NCI-H2171 (cell line): ENCODE results near the gene PTPN14.

Experiments used
- DNase-seq: peaks from one replicate; lab custom pipeline; 2025; lab: John Stamatoyannopoulos, UW

The PTPN14 gene

GRCh38 chr1:214568328-214568727, 16.9 kb upstream of the PTPN14 start:
- DNase-seq = no peak

- DNase-seq = no peak
Measured at GRCh38 chr1:214567481-214567980, 16.1 kb upstream of the PTPN14 start.

GRCh38 chr1:214566158-214567104, 15.0 kb upstream of the PTPN14 start:
- no peak for DNase-seq

- DNase-seq = peak; percentile 11
Measured at GRCh38 chr1:214565310-214565709, 13.9 kb upstream of the PTPN14 start.

- DNase-seq = no peak
Measured at GRCh38 chr1:214563881-214564280, 12.5 kb upstream of the PTPN14 start.

- DNase-seq = no peak
Measured at GRCh38 chr1:214557952-214558735, 6.7 kb upstream of the PTPN14 start.

- DNase-seq = no peak
Measured at GRCh38 chr1:214553142-214553710, 1.8 kb upstream of the PTPN14 start.

- DNase-seq = no peak
Measured at GRCh38 chr1:214552174-214552608, 789 bp upstream of the PTPN14 start.

- DNase-seq = peak; percentile 30
Measured at GRCh38 chr1:214550857-214551435, 456 bp downstream of the PTPN14 start.

- no peak for DNase-seq
Measured at GRCh38 chr1:214550013-214550856, 1.2 kb downstream of the PTPN14 start.

- DNase-seq = no peak
Measured at GRCh38 chr1:214549604-214550003, 1.8 kb downstream of the PTPN14 start.

- DNase-seq = no peak
Measured at GRCh38 chr1:214548988-214549387, 2.4 kb downstream of the PTPN14 start.

- DNase-seq = no peak
Measured at GRCh38 chr1:214548271-214548670, 3.1 kb downstream of the PTPN14 start.

GRCh38 chr1:214547747-214548146, 3.7 kb downstream of the PTPN14 start:
- DNase-seq = no peak

GRCh38 chr1:214546886-214547641, 4.3 kb downstream of the PTPN14 start:
- DNase-seq = no peak

GRCh38 chr1:214546084-214546483, 5.3 kb downstream of the PTPN14 start:
- DNase-seq = no peak

- DNase-seq = no peak
Measured at GRCh38 chr1:214545293-214545692, 6.1 kb downstream of the PTPN14 start.

- DNase-seq = no peak
Measured at GRCh38 chr1:214544791-214545190, 6.6 kb downstream of the PTPN14 start.

- DNase-seq = no peak
Measured at GRCh38 chr1:214542275-214543199, 8.9 kb downstream of the PTPN14 start.
